HG02885 (cell line): Measurements from ENCODE around the gene BSDC1.

ENCODE experiments used
- ATAC-seq: cut with Tn5 transposase; IDR thresholded peaks from one replicate; pipeline ENCODE4 v1.9.1; 2021; ENCODE audit warnings: mild to moderate bottlenecking; ENCODE audit not compliant: unreplicated experiment, poor library complexity

Gene BSDC1

GRCh38 chr1:32339363-32339978, 54.8 kb downstream of the BSDC1 start:
- ATAC-seq = no peak

GRCh38 chr1:32338637-32339145, 55.5 kb downstream of the BSDC1 start:
- ATAC-seq = no peak

GRCh38 chr1:32337855-32338636, 56.2 kb downstream of the BSDC1 start:
- no peak for ATAC-seq

GRCh38 chr1:32336963-32337675, 57.1 kb downstream of the BSDC1 start:
- ATAC-seq = no peak

GRCh38 chr1:32336591-32336932, 57.7 kb downstream of the BSDC1 start:
- ATAC-seq = no peak

GRCh38 chr1:32335790-32336590, 58.3 kb downstream of the BSDC1 start, which contains the start of gene MARCKSL1:
MARCKSL1 (minus strand) TSS chr1:32336233; CDS start chr1:32336033, 200 bp downstream.
- ATAC-seq = no peak

- ATAC-seq = no peak
Observed at GRCh38 chr1:32335535-32335789, 58.8 kb downstream of the BSDC1 start.

GRCh38 chr1:32334864-32335534, 59.2 kb downstream of the BSDC1 start:
- no peak for ATAC-seq

GRCh38 chr1:32334274-32334861, 59.9 kb downstream of the BSDC1 start:
- ATAC-seq = no peak

DNA sequence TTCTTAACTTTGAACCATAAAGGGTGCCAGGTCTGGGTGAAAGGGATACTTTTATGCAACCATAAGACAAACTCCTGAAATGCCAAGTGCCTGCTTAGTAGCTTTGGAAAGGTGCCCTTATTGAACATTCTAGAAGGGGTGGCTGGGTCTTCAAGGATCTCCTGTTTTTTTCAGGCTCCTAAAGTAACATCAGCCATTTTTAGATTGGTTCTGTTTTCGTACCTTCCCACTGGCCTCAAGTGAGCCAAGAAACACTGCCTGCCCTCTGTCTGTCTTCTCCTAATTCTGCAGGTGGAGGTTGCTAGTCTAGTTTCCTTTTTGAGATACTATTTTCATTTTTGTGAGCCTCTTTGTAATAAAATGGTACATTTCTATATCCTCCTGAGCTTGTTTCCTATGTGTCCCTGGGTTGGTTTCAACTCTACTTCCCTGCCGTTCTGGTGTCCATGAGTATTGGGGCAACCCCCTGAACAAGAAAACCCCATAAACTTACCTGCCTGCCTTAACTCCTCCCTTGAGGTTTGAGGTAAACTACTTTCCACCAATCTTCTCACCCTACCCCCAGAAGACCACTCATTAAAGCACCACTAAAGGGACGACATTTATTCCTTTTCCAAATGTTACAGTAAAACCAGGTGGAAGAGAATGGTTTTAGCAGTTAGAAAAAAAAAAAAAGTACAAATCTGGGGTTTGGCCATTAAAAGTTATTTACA, 60.8 kb downstream of the BSDC1 start:
- ATAC-seq = no peak

DNA sequence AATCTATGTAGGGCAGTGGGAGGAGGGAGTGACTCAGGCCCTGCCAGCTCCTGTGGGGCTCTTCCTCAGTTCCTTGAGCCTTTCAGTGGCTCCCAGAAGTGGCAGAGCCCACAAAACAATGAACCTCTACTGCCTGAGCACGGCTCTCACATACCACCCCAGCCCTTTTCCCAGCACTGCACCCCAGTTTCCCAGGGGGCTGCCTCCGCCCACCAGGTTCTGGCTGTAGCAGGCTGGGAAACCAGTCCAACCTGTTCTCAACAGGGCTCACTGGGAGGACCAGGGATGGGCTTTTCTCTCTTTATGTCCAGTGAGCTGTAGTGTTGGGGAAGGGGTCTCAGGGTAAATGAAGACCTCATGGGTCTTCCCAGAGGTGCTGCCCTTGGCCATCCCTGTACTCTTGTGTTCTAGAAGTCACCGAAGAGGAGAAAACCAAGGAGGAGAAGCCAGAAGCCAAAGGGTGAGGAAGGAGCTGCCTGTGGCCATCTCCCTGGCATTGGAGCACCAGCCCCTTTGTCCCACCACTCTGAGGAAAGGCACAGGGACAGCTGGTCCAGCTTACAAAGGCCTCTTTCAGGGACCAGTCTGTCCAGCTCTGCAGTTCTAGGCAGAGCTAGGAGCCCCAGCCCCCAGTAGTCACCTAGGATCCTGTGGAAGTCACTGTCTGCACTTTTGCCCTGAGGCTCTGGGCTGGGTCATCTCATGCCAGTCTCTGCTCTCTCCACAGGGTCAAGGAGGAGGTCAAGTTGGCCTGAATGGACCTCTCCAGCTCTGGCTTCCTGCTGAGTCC, 61.8 kb downstream of the BSDC1 start:
- ATAC-seq = no peak

- ATAC-seq = no peak
Observed at GRCh38 chr1:32331549-32331948, 62.7 kb downstream of the BSDC1 start.

- no peak for ATAC-seq
Observed at GRCh38 chr1:32330558-32331151, 63.6 kb downstream of the BSDC1 start.

- ATAC-seq = no peak
Observed at GRCh38 chr1:32329931-32330466, 64.2 kb downstream of the BSDC1 start.

DNA sequence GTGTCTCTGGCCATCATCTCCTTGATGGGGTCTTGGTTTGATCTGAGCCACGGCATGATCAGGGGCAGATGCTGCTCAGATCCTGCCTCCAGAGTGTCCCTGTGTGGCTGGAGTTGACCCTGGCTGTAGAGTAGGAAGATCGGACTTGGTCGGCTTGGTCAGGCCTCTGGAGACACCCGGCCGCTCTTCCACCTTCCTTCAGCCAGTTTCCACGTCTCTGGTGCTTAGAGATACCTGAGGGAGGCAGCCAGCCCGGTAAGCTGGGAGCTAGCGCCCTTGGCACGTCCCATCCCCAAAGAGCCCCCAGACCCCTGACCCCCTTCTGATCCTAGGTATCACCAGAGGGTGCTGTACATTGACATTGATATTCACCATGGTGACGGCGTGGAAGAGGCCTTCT, 67.0 kb downstream of the BSDC1 start:
- no peak for ATAC-seq

DNA sequence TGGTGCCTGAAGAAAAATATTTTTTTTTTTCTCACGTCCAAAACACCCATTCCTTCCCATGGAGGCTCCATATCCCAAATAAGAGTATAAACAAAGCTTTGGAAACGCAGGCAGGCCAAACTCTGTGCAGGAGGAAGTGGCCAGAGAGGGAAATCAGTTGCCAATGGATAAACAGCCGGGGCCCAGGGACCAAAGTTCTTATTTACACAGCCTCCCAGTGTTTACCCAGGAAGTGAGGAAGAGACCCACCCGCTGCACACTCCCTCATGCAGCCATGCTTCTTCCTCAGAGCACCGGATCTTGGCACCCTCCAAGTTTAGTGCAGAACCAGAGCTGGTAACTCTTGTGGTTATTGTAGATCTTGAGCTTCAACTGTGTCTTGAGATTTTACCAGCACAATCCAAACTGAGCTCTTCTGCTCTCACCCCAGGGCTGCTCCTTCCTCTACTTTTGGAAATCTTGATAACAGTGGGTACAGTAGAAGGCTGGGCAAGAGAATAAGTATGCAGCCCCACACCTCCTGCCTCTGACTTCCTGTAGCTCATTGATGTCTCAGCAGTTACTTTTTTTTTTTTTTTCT, 72.4 kb downstream of the BSDC1 start:
- ATAC-seq = no peak

- no peak for ATAC-seq
Observed at GRCh38 chr1:32318127-32318869, 75.9 kb downstream of the BSDC1 start.
